HG02973 (cell line): ENCODE data around the gene PLXND1.
"Not testable (repeated sequence)": the region's sequence is repeated elsewhere in the genome, so short reads cannot be mapped to it uniquely, and the experiment has no call there.

ENCODE experiments used
- ATAC-seq: cut with Tn5 transposase; IDR thresholded peaks from one replicate; pipeline ENCODE4 v1.9.1; 2021; ENCODE audit warnings: moderate library complexity; ENCODE audit not compliant: unreplicated experiment

The PLXND1 gene

DNA sequence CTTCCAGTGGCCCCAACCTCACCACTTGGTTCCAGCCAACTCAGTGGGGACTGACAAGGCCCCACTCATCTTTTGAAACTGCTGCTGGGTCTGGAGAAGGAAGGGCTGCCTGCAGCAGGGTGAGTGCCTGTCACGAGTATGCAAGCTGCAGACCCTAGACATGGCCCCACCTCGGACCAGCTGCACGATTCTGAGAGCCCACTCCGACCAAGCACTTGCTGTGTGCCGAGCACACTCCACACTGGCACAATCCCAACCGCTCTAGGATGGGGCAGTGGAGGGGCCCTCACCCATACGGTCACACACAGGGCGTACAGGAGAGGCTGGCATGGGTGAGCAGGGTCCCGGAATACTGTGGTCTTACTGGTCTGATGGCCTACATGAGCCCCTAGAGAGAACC, 8.0 kb upstream of the PLXND1 start:
- no peak for ATAC-seq

DNA sequence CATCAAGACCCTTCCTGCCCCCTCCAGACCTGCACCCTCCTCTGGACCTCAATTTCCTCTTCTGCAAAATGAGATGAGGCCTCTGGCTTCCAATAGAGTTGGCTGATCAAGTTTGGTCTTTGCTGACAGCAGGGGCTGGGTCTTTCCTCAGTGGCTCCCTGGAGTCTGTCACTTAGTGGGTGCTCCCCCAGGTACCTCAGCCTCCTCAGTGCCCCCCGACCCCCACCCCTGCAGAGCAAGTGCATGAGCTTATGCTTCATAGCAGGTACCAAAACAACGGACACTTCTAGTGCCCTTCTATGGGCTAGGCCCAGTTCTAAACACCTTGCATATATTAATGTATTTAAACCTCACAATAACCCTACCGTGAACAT, 6.9 kb upstream of the PLXND1 start:
- no peak for ATAC-seq

DNA sequence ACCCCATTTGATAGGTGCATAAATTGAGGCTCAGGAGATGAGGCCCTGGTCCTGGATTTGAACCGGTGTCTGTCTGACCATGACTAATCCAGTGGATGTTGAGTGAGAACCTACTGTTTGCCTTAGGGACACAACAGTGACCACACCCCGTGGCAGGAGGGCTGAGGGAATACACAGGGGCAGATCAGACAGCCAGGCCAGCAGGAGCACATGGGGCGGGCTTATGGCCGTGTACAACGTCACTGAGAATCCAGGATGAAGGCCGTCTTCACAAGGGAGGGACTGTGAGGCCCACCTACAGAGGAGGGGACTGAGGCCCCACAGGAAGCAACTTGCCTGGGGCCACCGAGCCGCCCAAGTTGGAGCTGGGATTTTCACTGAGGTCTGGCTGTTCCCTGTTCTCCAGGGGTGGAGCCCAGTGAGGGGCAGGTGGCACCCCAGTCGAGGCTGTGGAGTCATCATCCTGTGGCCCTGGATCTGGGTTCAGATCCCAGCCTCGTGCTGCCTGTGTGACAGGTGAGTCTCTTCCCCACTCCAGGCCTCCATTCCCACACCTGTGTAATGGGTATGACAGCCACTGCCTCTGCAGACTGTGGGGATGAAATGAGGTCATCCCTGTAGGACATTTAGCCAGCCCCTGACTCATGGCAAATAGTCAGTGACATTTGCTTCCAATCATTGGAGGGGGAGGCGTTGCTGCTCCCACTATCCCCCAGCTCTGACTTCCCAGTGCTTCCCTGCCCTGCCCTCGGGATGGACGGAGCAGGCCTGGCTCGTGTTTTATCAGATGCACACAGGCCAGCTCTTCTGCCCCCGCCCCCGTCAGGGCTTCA, 6.3 kb upstream of the PLXND1 start:
- no peak for ATAC-seq

DNA sequence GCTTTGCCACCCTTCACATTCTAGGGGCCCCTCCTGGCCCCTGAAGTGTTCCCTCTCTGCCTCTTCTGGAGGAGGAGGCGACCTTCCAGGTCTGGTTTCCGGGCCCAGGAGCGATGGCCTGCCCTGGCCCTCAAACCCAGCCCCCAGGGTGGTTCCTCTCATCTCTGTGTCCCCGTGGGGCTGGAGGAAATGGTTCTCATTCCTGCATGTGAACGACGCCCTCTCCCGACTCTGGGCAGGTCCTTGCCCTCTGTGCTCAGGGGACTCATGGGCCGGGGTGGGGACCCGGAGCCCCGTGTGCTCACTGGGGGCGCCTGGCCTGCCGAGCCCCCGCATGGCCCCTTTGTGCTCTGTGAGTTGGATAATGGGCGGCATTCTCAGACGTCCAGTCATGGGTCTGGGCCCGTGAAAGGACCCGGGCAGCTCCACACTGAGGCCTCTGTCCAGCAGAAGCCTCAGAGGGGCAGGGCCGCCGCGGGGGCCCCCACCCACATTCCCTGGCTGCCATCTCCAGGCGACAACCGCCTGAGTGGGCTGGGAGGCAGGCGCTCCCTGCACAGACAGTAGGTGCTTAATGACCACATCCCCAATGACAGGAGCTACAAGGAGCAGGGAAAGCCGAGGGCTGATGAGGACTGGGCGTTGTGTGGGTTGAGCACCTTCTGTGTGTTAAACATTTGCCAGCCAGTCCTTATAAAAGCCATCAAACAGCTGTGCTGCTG, 5.5 kb upstream of the PLXND1 start:
- no peak for ATAC-seq

DNA sequence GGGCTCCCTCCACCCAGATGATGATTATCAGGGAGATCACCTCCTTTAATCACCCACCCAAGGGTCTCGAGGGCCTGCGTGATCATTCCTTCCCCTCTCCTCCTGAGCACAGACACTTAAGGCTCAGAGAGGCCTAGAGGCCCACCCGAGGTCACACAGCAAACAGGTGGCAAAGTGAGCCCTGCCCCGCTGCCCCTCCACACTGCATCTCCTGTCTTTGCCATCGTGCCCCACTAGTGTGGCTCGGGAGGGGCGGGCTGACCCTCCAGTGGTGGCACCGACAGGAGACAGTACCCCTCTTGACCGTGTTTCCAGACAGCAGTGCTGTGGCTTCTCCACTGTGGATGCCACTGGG, 4.9 kb upstream of the PLXND1 start:
- no peak for ATAC-seq

DNA sequence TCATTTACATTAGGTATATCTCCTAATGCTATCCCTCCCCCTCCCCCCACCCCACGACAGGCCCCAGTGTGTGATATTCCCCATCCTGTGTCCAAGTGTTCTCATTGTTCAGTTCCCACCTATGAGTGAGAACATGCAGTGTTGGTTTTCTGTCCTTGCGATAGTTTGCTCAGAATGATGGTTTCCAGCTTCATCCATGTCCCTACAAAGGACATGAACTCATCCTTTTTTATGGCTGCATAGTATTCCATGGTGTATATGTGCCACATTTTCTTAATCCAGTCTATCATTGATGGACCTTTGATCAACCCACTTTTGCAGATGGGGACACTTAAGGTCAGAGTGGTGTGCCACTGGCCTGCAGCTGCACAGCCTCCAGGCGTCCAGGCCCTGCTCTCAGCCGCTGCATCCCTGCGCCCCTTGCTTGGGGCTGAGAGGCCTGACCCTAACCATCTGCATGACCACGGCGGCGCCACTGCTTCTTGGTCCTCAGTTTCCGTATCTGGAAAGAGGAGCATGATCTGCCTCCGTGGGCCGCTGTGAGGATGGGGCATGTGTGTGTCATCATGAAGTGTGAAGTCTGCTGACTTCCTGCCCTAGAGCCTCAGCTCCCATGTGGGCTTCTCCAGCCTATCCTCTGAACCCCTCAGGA, 4.4 kb upstream of the PLXND1 start:
- ATAC-seq: not testable (repeated sequence)

DNA sequence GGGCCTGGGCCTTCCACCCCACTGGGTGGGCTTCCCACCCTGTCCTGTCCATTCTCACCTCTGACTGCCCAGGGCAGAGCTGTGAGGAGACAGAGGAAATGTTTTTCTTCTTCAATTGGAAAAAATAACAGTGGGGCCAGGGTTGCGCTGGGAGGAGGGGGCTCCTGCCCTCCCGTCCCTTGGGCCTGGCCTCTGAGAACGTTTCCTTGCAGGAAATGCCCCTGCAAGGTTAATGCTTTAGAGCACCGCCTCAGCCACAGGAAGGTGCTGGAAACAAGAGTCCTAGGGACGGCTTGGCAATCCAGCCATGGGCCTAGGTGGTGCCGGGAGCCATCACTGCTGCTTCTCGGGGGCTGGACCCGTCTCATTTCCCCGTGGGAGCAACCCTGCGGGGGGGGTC, 3.8 kb upstream of the PLXND1 start:
- ATAC-seq: no peak

DNA sequence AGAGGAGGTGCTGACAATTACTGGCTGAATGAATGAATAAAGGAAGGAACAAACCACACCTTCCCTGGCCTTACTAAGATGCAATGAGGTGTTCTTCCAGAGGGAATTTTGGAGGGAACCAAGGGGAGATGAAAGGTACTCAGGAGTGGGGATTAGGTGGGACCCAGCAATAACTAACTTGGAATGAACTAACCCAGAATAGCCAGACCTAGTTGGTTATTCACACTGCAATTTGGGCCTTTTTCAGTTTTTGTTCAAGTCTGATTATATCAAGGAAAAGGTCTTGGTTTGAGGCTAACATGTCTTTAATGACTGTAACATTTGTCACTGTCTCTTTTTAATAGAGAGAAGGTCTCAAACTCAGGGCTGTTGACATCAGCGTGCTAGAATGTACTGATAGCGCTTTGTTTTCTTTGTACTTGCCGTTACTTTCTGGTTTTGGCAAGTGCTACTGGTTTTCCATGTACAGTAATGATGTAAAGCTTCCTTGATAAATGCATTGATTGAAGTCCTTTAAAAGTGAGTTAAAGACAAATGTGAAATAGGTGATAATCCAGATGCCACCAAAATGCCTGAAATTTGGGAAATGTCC, 3.2 kb upstream of the PLXND1 start:
- no peak for ATAC-seq

DNA sequence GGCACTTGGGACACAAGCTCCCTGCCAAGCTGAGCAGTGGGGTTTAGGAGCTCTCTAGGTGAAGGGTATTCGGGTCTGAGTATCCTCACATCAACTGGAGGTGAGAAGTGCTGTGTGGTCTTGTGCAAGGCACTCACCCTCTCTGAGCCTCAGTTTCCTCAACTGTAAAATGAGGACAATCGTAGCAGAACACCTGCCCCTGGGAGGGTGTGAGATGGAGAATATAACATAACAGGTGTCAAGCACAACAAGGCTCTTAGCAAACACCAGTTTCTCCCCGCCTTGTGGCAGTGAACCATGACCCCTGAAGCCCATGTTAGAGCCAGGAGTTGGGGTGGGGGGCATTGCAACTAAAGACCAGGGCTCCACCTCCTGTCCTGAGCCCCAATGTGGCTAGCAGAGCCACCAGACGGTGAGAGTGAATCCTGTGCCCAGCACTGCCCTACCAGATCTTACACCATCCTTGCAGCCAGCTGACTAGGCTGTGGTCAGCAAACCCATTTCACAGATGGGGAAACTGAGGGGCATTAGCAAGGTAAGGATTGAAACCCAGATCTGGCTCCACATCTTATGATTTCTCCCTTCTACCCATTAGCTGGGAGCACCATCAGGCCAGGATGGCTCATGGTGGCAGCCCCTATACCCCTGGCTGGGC, 2.6 kb upstream of the PLXND1 start:
- ATAC-seq: no peak

DNA sequence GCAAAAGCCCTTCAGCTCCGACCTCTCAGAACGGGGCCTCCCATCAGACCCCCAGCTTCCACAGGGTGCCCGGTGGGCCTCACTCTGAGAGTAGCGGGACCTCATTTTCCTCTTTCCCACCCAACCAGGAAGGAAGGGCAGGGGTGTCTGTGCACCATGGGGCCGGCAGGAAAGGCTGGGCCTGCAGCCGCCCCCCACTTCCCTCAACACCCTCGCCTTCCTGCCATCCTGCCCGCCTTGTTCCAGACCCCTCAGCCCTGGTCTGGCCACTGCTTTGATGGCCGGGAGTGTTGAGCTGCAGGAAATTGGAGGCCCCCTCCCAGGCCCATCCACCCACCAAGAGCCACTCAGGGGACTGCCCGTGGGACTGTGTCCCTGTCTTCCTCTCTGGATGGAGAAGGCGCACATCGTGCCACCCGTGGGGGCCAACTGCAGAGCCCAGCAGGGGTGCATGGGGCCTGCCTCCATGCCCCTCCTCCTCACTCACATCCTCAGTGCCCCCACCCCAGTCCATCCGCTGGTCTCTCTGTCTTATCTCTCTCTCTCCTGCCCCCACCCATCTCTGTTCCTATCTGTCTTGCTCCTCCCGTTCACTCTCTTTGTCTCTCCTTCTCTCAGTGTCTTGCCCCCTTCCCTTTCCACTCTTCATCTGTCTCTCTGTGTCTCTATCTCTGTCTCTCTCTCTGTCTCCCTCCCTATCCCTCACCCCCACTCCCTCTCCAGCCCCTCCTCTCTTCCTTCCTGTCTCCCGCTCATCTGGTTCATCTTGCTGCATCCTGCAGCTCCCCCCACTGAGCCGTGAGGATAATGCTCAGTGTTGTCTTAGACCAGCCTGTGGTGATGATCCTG, 1.8 kb upstream of the PLXND1 start:
- ATAC-seq: no peak

DNA sequence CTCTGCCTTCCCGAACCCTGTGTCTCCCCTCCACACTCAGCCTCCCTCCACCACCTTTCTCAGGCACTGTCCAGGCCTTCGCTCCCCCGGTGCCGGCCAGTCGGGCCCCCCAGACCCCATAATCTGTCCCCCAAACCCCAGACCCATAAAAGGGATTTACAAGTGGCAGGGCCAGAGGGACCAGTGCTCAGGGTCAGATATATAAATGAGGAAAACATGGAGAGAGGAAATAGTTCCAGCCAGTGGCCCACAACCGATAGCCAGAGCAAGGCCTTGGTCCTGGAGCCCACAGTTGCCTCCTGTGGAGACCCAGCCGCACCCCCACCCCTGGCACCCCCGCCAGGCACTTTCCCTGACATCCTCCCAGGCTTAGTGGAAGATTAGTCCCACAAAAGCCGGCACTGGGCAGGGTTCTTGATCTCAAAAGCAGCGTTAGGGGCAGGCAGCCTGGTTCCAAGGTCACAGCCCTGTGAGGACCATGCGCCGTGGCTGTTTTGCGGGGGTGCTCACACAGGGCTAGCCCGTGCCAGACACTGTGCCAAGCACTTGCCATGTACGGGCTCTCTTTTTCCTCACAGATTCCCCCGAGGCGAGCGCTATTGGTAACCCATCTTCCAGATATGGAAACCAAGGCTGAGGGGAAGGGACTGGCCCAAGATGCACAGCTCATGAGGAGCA, 1.1 kb upstream of the PLXND1 start:
- no peak for ATAC-seq

DNA sequence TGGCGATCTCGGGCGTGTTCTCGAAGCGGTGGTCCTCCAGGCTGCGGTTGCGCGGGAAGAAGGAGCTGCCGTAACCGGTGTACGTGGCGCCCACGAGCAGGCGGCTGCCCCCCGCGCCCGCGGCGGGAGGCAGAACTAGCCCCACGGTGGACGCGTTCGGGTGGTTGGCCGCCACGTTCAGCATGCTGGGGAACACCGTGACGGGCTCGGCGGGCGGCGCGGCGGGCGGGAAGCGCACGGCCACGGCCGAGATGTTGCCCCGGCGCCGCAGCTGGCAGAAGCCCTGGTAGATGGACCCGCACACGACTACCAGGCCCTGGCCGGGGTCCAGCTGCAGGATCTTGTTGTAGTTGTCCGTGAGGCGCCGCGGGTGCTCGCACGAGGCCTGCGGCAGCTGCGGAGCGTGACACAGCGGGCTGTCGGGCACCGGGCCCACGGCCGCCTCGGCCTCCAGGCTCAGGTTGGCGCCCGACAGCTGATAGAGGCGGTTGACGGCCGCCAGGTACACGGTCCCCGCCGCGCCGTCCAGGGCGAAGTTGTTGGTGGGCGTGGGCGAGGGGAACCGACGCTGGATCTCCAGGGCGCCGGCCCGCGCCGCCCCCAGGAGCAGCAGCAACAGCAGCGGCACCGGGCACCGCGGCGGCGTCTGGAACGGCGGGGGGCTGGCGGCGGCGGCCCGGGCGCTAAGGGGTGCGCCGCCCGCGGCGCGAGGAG, 397 bp downstream of the PLXND1 start:
- ATAC-seq: no peak

DNA sequence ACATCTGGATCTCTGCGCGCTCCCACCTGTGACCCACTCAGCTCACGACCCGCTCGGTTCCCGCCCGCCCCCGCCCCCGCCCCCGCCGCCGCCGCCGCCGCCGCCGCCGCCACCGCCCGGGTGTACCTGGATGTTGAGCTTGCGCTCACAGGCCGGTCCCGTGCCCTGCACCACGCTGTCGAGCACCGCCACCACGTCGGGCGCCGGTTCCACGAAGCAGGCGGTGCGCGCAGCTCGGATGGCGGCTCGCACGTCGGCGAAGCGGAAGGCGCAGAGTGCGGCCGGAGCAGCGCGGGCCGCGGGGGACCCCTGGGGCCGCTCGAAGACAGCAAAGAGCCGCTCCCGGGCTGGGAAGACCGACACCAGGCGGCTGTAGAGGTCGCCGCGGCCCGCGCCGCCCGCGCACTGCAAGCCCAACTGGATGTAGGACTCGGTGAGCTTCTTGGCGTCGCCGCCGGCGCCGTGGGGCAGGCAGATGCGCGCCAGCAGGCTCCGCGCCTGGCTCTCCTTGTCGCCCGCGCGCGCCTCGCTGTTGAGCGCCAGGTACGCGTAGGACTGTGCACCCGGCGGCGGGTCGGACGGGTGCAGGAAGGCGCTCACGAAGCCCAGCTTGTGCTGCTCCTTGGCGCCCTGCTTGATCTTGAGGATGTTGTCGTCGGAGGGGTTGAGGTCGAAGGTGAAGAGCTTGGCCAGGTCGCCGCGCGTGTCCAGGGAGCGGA, 1.1 kb downstream of the PLXND1 start:
- ATAC-seq: no peak

DNA sequence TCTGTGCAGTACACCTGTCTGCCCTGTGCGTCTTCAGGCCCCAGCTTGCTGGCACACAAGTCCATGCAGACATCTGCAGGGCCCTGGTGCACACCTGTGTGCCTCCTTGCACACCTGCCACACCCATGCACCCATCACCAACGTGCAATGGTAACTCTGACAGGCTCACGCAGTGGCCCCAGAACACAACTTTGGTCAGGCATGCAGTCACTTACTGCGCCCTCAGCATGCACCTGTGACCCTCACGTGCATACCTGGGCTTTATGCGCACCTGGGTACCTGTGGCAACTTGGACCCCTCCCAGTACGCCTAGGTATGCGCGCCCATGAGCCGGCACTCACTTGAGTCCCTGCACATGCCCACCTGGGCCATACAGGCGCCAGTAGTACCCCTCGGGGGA, 1.7 kb downstream of the PLXND1 start:
- ATAC-seq: no peak

DNA sequence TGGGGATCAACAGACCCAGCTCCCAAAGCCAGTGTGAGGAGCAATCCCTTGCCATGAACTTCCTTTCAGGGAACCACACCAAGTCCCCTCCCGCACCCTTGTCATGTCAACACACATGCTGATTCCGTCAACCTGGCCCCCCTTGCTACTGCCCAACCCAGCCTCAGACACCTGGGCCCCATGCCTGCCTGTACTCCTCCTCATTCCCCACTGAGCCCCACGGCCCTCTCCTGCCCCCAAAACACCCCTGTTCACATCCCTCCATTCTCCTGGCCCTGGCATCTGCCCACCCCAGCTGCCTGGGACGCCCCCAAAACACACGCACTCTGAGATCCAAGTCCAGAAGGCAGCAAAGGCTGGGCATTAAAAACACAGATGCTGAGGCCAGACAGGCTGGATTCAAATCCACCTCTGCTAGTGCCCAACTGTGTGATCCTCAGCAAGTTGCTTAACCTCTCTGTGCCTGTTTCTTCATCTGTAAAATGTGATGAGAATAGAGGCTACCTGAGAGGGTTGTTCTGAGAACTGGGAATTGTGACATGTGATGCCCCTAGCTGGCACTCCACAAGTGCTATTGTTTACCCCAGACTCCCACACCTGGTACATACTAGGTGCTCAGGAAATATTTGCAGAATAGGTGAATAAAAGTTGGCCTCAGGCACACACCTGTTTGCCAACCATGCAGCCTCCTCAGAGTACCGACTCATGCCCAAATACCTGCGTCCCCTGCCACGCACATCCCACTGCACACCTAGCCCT, 2.3 kb downstream of the PLXND1 start:
- no peak for ATAC-seq

DNA sequence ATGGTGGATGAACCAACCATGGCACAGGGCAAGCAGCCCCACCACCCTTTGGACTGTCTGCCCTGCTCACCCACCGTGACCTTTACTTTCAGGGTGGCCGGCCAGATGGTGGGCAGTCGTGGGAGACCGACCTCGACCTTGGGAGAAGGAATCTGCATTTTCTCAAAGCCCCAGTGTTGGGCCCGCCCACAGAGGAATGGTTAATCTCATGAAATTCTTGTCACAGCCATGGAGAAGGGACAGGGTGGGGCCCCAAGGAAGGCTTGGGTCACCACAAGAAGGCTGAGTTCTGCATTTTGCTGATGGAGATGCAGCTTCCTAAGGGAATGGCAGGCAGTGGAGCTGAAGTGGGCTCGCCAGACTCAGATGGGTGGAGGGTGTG, 2.9 kb downstream of the PLXND1 start:
- ATAC-seq: no peak

DNA sequence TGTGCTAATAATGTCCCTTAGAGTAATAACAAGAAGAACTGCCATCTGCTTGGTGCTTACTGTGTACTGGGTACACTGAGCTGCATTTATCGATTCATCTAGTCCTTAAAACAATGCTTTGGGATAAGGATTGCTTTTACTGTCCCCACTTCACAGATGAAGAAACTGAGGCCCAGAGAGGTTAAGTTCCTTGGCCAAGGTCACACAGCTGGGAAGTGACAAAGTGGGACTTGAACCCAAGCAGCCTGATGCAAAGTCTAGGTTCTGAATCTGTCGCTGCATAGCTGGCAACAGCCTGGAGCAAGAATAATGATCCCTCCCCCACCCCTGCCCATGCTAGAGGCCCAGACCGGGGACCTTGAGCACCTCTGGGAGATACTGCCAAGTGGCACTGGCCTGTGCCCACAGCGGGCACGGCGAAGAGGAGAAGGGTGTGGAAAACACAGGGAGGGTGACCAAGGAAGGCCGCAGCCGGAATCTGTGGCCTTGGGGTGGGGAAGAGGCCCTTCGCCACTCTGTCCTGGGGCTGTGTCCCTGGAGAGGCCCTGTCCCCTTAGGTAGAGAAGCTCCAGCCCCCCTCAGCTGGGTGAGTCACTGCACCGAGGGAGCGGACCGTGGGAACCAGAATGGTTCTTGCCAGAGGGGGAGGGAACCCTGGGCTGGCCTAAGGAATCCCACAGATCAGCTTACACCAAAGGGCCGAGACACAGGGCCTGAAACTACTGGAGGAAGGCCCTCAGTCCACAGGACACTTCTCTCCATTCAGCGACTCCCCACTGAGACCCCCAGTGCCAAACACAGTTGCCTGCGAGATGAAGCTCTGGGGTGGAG, 3.5 kb downstream of the PLXND1 start:
- no peak for ATAC-seq
